NT2/D1 (cell line): ENCODE data around the gene SH3PXD2A.

Experiments
- YY1 ChIP-seq: IDR thresholded peaks from 2 replicates; pipeline ENCODE4 v1.6.1; 2011; ENCODE audit not compliant: insufficient read length, insufficient read depth
- ZNF274 ChIP-seq: IDR thresholded peaks from 2 replicates; pipeline ENCODE4 v1.6.1; 2011; ENCODE audit warnings: mild to moderate bottlenecking, low read depth, low read length

GRCh38 chr10:103800089-103800488 lies 55.3 kb downstream of the SH3PXD2A start:
- no peak for TF ChIP-seq YY1
- no peak for TF ChIP-seq ZNF274
